BE2C (cell line): ENCODE measurements around the gene SLC25A13.

Source experiments
- DNase-seq: peaks from one replicate; pipeline ENCODE4 v3.0.0-alpha.2; 2020
- H3K27me3 ChIP-seq: fragments of 250-450 bp; sonication (Bioruptor Pico); 2 replicates; pipeline ENCODE4 v1.5.1; 2020; ENCODE audit warnings: mild to moderate bottlenecking
- H3K36me3 ChIP-seq: fragments of 250-450 bp; sonication (Bioruptor Pico); 2 replicates; pipeline ENCODE4 v1.5.1; 2020; ENCODE audit warnings: mild to moderate bottlenecking
- H3K4me1 ChIP-seq: fragments of 250-450 bp; sonication (Bioruptor Pico); 2 replicates; pipeline ENCODE4 v1.5.1; 2020
- H3K4me3 ChIP-seq: 2 replicates; pipeline ENCODE4 v1.5.1; 2011; ENCODE audit warnings: low read depth, low read length
- H3K9me3 ChIP-seq: fragments of 250-450 bp; sonication (Bioruptor Pico); 2 replicates; pipeline ENCODE4 v1.5.1; 2020
- TF ChIP-seq, protein P1 (sequence below): IDR thresholded peaks from 2 replicates; pipeline ENCODE4 v1.5.1; 2012; ENCODE audit warnings: mild to moderate bottlenecking, low read depth, low read length

SLC25A13 gene

DNA sequence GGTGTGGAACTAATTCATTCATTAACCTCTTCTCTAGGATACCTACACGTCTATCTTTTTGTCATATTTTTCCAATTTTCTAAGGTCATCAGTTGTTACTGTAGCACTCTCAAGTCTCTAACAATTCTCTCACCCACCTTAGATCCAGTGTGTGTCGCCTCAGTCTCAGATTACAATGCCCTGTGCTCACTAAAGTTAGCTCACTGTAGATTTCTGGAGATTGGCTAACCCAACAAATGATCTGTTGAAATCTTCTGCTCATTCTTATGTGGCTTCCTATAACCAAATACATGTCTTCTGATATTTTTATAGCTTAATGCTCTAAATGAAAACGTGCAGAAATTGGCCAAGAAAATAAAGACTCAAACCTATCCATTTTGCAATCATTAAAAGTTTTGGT lies 142.6 kb downstream of the SLC25A13 start:
- no peak overlapping the region for H3K4me3 ChIP-seq
- peaks cover 9% of the 10 kb centered on the region for H3K36me3 ChIP-seq
- peaks cover 4% of the 10 kb centered on the region; the same call in 1 of the 2 replicates for H3K4me1 ChIP-seq
- no peaks in the 10 kb centered on the region for H3K9me3 ChIP-seq
- H3K27me3 ChIP-seq = no peaks in the 10 kb centered on the region
- no peak for DNase-seq
- TF ChIP-seq, protein P1, sequence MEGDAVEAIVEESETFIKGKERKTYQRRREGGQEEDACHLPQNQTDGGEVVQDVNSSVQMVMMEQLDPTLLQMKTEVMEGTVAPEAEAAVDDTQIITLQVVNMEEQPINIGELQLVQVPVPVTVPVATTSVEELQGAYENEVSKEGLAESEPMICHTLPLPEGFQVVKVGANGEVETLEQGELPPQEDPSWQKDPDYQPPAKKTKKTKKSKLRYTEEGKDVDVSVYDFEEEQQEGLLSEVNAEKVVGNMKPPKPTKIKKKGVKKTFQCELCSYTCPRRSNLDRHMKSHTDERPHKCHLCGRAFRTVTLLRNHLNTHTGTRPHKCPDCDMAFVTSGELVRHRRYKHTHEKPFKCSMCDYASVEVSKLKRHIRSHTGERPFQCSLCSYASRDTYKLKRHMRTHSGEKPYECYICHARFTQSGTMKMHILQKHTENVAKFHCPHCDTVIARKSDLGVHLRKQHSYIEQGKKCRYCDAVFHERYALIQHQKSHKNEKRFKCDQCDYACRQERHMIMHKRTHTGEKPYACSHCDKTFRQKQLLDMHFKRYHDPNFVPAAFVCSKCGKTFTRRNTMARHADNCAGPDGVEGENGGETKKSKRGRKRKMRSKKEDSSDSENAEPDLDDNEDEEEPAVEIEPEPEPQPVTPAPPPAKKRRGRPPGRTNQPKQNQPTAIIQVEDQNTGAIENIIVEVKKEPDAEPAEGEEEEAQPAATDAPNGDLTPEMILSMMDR = no peak

DNA sequence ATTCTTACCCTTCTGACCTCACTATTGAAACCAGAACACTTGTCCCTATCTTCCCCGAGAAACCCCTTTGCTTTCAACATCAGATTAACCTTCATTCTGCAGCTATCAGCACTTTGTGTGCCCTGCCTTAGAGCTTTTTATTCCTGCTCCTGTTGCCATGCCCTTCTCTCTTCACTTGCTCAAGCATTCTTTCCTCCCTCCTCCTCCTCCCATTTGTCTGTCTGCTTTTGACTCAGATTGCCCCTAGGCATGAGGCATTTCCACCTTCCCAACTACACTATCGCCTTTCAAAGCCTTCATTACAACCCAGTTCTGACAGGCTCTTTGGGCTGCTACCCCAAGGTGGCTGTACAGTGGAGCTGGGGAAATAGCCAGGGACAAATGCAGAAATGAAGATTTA lies 143.3 kb downstream of the SLC25A13 start:
- DNase-seq = no peak
- Histone ChIP-seq H3K36me3 (peaks cover 8% of the 10 kb centered on the region), H3K4me3 (no peak overlapping the region), H3K4me1 (peaks cover 4% of the 10 kb centered on the region), H3K9me3 (no peaks in the 10 kb centered on the region), H3K27me3 (no peaks in the 10 kb centered on the region)
- TF ChIP-seq, protein P1 = no peak

DNA sequence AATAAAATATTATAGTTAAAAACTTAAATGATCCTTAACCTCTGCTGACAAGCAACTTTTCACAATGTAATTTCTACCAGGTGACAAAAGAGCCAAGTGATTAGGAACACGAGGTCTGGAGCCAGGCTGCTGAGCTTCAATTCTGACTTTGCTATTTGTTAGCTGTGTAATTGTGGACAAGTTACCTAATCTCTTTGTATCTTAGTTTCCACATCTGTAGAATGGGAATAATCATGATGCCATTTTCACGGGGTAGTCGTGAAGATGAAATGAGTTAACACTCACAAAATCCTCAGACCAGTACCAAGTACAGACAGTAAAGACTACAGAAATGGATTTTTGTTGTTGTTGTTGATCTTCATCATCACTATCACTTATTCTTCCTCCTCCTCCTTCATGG lies 144.5 kb downstream of the SLC25A13 start:
- no peaks in the 10 kb centered on the region for H3K9me3 ChIP-seq
- peaks cover 4% of the 10 kb centered on the region for H3K4me1 ChIP-seq
- no peak overlapping the region for H3K4me3 ChIP-seq
- TF ChIP-seq, protein P1 = no peak
- H3K27me3 ChIP-seq = no peaks in the 10 kb centered on the region
- H3K36me3 ChIP-seq = no peaks in the 10 kb centered on the region; the same call in none of the 2 replicates
- no peak for DNase-seq

DNA sequence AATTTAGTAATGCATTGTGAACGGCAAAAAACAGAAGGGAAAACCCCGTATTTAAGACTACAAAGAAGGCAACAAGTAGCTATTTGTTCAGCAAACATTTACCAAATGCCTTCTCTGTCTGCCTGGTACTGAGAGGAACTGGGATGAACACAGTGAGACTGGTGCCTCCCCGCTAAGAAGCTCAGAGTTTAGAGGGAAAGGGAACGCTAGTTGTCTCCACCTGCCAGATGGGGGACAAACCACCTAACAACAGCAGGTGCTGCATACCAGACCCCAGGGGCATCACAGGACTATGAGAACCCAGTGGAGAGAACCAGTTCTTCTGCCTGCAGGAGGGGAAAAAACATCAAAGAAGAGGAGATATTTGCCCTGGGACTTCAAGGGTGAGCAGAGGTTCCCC lies 147.1 kb downstream of the SLC25A13 start:
- no peaks in the 10 kb centered on the region for H3K27me3 ChIP-seq
- H3K4me3 ChIP-seq = no peak overlapping the region
- peaks cover under 1% of the 10 kb centered on the region for H3K36me3 ChIP-seq
- H3K9me3 ChIP-seq = no peaks in the 10 kb centered on the region
- H3K4me1 ChIP-seq = peaks cover 4% of the 10 kb centered on the region
- TF ChIP-seq, protein P1 = no peak
- DNase-seq = no peak

DNA sequence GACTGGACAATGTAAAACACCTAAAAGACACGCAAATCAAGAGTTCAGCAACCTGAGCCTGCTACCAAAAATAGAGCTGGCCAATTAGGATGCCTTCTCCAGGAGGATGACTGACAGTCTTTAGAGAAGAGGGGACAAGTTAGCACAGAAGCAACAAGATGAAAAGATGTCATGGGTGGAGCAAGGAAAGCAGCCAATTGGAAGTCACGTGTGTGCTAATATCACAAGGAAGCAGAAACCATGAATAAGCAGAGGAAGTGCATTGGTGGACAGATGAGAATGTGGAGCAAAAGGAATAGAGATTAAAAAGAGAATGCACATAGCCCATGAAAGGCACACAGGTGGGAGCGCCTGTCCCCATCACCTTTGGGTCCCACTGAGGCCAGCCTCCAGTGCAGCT lies 148.1 kb downstream of the SLC25A13 start:
- Histone ChIP-seq H3K4me3 (no peak overlapping the region), H3K36me3 (peaks cover 4% of the 10 kb centered on the region), H3K27me3 (no peaks in the 10 kb centered on the region), H3K9me3 (no peaks in the 10 kb centered on the region), H3K4me1 (peaks cover 3% of the 10 kb centered on the region)
- no peak for DNase-seq
- TF ChIP-seq, protein P1 = no peak

DNA sequence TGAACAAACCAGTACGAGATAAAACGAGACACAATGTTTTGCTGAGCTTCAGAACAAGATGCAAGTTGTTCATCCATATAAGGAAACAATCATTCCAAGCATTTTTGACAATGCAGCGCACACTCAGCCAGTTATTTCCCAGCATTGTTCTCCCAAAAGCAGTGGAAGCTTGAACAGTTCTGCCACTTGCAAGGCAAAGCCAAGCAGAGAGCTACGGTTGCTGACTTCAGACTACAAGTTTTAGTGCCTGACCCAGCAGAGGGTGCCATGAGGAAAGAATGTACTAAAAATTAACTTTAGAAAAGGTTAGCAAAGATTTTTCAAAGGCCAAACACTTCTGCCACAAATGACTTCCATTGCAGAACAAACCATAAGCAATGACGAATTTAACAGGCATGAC lies 152.5 kb downstream of the SLC25A13 start:
- H3K4me1 ChIP-seq = no peaks in the 10 kb centered on the region; the same call in 1 of the 2 replicates
- no peaks in the 10 kb centered on the region for H3K9me3 ChIP-seq
- DNase-seq = no peak
- TF ChIP-seq, protein P1 = no peak
- H3K36me3 ChIP-seq = peaks cover 4% of the 10 kb centered on the region; the same call in 1 of the 2 replicates
- H3K27me3 ChIP-seq = no peaks in the 10 kb centered on the region
- no peak overlapping the region for H3K4me3 ChIP-seq
